Suprapubic skin (tissue), 4 donors: ENCODE measurements around the gene TBC1D24. TPM values are rescaled to one million over a fixed set of nuclear protein-coding genes. Genes with fewer than 3 reads are reported as not detected.

ENCODE experiments used
- DNase-seq, 2 donors: peaks; one replicate each; pipeline ENCODE4 v3.0.0-alpha.2; 2019; ENCODE audit warnings: low spot score in 2 of 2
- H3K27ac ChIP-seq: fragments of 200-600 bp; sonication (generic); one replicate; pipeline ENCODE4 v1.5.1; 2019
- H3K27me3 ChIP-seq: fragments of 200-600 bp; sonication (generic); one replicate; pipeline ENCODE4 v1.5.1; 2019
- H3K36me3 ChIP-seq: fragments of 200-600 bp; sonication (generic); one replicate; pipeline ENCODE4 v1.5.1; 2019
- H3K4me1 ChIP-seq: fragments of 200-600 bp; sonication (generic); one replicate; pipeline ENCODE4 v1.5.1; 2019
- H3K4me3 ChIP-seq: fragments of 200-600 bp; sonication (generic); one replicate; pipeline ENCODE4 v1.5.1; 2019; ENCODE audit warnings: mild to moderate bottlenecking
- H3K9me3 ChIP-seq: fragments of 200-600 bp; sonication (generic); one replicate; pipeline ENCODE4 v1.5.1; 2019
- CTCF ChIP-seq, 2 donors: fragments of 200-600 bp in 1 of 2; fragments of 450-650 bp in 1 of 2; sonication (generic) in 1 of 2; IDR thresholded peaks; one replicate each; pipeline ENCODE4 v1.5.1; 2016 to 2019; ENCODE audit warnings: antibody characterized with exemption in 2 of 2, mild to moderate bottlenecking in 1 of 2, moderate library complexity in 1 of 2
- EP300 ChIP-seq: sonication (generic); formaldehyde crosslinking; IDR thresholded peaks from one replicate; pipeline ENCODE4 v1.6.1; 2017; ENCODE audit warnings: antibody characterized with exemption
- POLR2A ChIP-seq, 2 donors: fragments of 450-650 bp; IDR thresholded peaks; one replicate each; pipeline ENCODE4 v1.6.1; 2017; ENCODE audit warnings: antibody characterized with exemption in 2 of 2, mild to moderate bottlenecking in 2 of 2, moderate library complexity in 2 of 2
- POLR2AphosphoS5 ChIP-seq, 3 donors: sonication (generic); formaldehyde crosslinking; IDR thresholded peaks; one replicate each; pipeline ENCODE4 v1.6.1; 2017; ENCODE audit warnings: antibody characterized with exemption in 3 of 3
- WGBS: methylation state at CpG from one replicate; pipeline ENCODE4 v1.1.5; 2018; 5-methylcytosine and 5-hydroxymethylcytosine counted together
- total RNA-seq, 4 donors: library from RNA; depleted of rRNA; stranded (reverse); fragments of >200 nt; gene quantifications; one replicate each; pipeline ENCODE4 v1.1.0, GENCODE V29; 2016

Gene TBC1D24
- total RNA-seq, 4 donors from 2014 or later = 10.8 to 23.6 (median 16.5) TPM

GRCh38 chr16:2460391-2460713 is 14.6 kb upstream of the TBC1D24 start:
- TF ChIP-seq POLR2AphosphoS5 (IDR thresholded peaks at IDR 0.05) (no peak), CTCF (IDR thresholded peaks at IDR 0.05) (no peak), POLR2A (IDR thresholded peaks at IDR 0.05) (no peak), EP300 (no peak)
- Histone ChIP-seq H3K36me3 (peaks cover 14% of the 10 kb centered on the region), H3K4me3 (peak overlapping the region; percentile 56), H3K27ac (no peak overlapping the region), H3K4me1 (peaks cover 18% of the 10 kb centered on the region), H3K9me3 (no peaks in the 10 kb centered on the region), H3K27me3 (no peaks in the 10 kb centered on the region)
- no CpG with 5 or more reads among the region's 20 CpGs for WGBS
- DNase-seq = no peak

GRCh38 chr16:2460916-2461315 is 14.0 kb upstream of the TBC1D24 start:
- Histone ChIP-seq H3K4me1 (peaks cover 18% of the 10 kb centered on the region), H3K27me3 (no peaks in the 10 kb centered on the region), H3K9me3 (no peaks in the 10 kb centered on the region), H3K4me3 (no peak overlapping the region), H3K27ac (no peak overlapping the region), H3K36me3 (peaks cover 9% of the 10 kb centered on the region)
- 82% methylated on average over 10 of the region's 13 CpGs for WGBS
- TF ChIP-seq CTCF (IDR thresholded peaks at IDR 0.05) = no peak
- TF ChIP-seq POLR2AphosphoS5 (IDR thresholded peaks at IDR 0.05) = no peak
- no peak for TF ChIP-seq EP300
- no peak for TF ChIP-seq POLR2A (IDR thresholded peaks at IDR 0.05)
- DNase-seq = no peak

- 78% methylated on average over 3 of the region's 23 CpGs for WGBS
- TF ChIP-seq POLR2AphosphoS5 (IDR thresholded peaks at IDR 0.05) (no peak), POLR2A (IDR thresholded peaks at IDR 0.05) (no peak), EP300 (no peak), CTCF (IDR thresholded peaks at IDR 0.05) (no peak)
- Histone ChIP-seq H3K36me3 (no peaks in the 10 kb centered on the region), H3K4me3 (no peak overlapping the region), H3K4me1 (peaks cover 21% of the 10 kb centered on the region), H3K9me3 (no peaks in the 10 kb centered on the region), H3K27me3 (peaks cover under 1% of the 10 kb centered on the region), H3K27ac (no peak overlapping the region)
- no peak for DNase-seq
These were observed 12.7 kb upstream of the TBC1D24 start for GRCh38 chr16:2462031-2462866.

- Histone ChIP-seq H3K27ac (no peak overlapping the region), H3K36me3 (no peaks in the 10 kb centered on the region), H3K4me1 (peaks cover 34% of the 10 kb centered on the region), H3K27me3 (peaks cover 3% of the 10 kb centered on the region), H3K9me3 (no peaks in the 10 kb centered on the region), H3K4me3 (no peak overlapping the region)
- TF ChIP-seq POLR2A (IDR thresholded peaks at IDR 0.05) = no peak
- TF ChIP-seq CTCF (IDR thresholded peaks at IDR 0.05) = no peak
- TF ChIP-seq EP300 = no peak
- TF ChIP-seq POLR2AphosphoS5 (IDR thresholded peaks at IDR 0.05) = no peak
- DNase-seq = no peak
- WGBS = 68% methylated on average over 8 of the region's 12 CpGs
These were observed 10.6 kb upstream of the TBC1D24 start for GRCh38 chr16:2464333-2464732.

GRCh38 chr16:2465653-2466415 is 9.1 kb upstream of the TBC1D24 start:
- peaks cover 3% of the 10 kb centered on the region for H3K27me3 ChIP-seq
- no peak overlapping the region for H3K27ac ChIP-seq
- H3K4me3 ChIP-seq = no peak overlapping the region
- WGBS = 83% methylated on average over 9 of the region's 12 CpGs
- no peaks in the 10 kb centered on the region for H3K9me3 ChIP-seq
- H3K4me1 ChIP-seq = peaks cover 35% of the 10 kb centered on the region
- DNase-seq = no peak
- no peaks in the 10 kb centered on the region for H3K36me3 ChIP-seq
- TF ChIP-seq POLR2A (IDR thresholded peaks at IDR 0.05) (no peak), CTCF (IDR thresholded peaks at IDR 0.05) (peak in 1 of 2 donors; percentile 8), POLR2AphosphoS5 (IDR thresholded peaks at IDR 0.05) (no peak), EP300 (no peak)
